ENCODE results near the gene ZC3H7B.

The ZC3H7B gene

GRCh38 chr22:41356430-41357028 lies 55.2 kb downstream of the ZC3H7B start:
- no peak for DNase-seq

DNA sequence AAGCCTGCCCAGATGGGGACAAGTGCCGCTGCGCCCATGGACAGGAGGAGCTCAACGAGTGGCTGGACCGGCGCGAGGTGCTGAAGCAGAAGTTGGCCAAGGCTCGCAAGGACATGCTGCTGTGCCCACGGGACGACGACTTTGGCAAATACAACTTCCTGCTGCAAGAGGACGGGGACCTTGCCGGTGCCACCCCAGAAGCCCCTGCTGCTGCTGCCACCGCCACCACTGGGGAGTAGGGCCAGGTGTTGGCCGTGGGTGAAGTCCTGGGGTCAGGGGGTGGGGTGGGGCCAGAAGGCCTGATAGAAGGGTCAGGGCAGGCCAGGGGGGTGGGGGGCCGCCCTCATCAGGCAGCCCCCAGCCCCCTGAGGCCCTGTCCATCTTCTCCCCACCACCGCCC lies 55.9 kb downstream of the ZC3H7B start:
- no peak for DNase-seq

DNA sequence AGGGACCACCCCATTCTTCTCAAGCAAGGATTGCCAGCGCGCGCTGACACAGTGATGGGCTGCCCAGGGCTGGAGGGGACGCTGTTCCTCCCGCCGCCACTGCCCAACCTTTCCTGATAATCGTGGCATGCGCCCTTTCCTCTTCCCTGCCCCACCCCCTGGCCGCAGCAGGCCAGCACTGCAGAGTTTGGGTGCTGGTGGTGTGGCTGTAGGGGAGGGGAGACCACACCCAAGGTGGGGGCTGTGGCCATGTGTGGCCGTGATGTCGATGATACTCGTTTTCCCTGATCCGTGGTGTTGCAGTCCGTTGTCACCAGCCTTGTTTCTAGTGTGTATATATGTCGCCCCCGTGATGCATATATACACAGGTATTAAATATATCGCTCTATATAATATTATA lies 57.6 kb downstream of the ZC3H7B start:
- no peak for DNase-seq

DNA sequence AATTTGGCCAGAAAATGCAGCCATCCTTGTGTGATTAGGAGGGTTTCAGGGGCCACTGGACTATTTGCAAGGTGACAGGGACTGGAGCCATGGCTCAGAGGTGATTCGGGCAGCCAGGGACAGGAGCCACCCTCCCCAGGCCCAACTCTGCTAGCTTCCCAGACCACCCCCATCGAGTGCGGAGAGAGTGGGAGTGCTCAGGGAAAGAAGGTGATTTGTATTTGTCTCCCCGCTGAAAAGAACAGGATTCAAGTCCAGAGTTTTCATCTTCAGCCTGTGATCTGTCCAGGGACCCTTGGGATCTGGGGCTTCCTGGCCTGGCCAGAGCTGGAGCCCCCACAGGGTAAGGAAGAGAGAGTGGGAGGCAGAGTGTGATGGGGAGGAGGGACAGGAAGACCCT lies 58.1 kb downstream of the ZC3H7B start:
- no peak for DNase-seq

DNA sequence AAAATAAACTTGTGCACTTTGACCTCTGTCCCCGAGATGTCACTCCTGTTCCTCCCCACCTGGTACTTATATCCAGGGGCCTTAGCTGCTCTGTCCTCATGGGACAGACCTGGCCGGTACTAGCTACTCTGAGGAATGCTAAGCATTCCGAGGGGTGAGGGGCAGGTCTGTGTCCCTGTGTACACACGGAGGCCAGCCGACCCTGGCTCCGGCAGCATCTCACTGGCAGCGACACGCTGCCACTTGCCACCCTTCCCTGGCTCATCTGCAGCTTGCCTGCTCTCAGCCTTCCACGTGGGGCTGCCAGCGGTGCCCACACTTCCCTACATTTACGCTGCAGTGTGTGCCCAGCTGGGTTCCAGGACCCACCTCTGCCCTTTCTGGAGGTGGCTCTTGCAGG lies 58.8 kb downstream of the ZC3H7B start:
- no peak for DNase-seq

GRCh38 chr22:41361716-41362310 lies 60.5 kb downstream of the ZC3H7B start:
- no peak for DNase-seq

DNA sequence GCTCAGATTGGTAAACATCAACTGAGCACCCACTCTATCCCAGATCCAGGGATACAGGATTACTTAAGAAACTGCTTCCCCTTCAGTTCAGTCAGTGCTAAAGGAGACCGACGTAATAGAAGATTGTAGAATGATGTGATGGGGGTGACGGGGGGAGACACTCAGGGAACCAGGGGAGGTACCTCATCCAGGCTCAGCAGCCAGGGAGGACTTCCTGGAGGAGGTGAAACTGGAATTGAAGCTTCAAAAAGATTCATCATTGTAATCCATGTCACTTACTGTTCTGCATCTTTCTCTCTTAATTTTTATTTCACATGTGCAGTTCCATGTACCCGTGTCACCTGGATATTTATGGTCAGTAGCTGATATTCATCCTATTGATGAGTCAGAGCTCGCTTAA lies 61.3 kb downstream of the ZC3H7B start:
- DNase-seq: no peak

DNA sequence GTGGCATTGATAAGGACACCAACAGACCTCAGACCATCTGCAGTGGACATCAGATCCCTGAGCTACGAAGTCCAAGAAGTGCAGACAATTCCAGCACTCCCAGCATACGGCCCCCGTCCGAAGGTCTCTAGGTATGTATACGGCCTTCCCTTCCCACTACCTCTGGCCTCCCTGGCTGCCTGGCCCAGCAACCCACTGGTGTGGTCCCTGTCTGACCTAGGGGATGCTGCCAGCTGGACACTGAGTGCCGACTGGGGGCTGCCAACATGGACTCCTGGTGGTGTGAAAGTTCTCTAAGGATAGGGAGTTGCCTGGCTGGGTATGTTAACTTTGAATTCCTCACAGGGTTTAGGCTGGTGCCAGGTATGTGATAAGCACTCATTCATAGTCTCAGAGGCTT lies 62.9 kb downstream of the ZC3H7B start:
- DNase-seq: no peak

DNA sequence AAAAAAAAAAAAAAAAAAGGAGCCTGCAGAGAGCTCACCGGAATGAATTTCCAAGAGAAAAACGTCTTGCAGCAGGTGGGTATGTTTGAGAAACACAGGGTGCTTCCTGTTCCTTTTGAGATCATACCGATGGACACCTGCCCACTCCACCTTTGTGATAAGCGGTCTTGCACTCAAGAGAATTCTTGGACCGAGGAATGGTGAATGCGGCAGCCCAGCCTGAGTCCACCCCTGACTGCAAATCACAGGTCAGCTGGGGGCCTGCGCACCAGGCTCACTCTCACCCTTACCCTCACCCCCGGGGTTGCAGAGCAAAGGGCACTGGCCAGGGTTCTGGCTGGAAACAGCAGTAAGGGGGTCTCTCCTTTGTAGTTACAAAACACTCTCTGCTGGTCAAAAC lies 63.6 kb downstream of the ZC3H7B start:
- no peak for DNase-seq

- DNase-seq: no peak
These were observed 64.1 kb downstream of the ZC3H7B start for GRCh38 chr22:41365425-41365824.

DNA sequence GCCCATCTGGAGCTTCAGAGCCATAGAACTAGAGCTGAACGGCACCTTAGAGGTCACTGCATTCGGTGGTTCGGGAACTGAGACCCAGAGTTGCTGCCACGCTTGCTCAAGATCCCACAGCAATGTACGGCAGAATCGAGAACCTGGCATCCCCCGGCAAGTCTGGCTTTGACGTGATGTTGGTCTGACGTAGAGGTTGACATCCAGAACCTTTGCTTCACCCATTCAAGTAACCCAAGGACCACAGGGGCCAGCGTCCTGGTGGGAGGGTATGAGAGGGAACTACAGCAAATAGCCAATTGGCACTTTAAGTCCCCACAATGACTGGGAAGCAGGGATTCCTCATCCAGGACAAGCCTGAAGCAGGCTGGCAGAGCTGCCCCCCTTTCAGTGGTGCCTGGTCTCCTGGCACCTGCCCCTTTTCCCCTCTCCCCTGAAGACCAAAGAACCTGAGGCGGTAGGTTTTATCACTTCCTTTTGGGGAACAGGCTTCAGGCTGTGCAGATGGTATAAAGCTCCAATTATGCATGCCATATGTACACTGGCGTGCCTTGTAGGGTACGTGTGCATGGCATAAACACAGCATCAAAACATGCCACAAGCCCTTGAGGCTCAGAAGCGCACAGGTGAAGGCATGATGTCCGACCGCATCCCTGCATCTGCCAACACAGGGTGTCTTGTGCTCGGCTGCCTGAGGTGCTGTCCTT lies 65.2 kb downstream of the ZC3H7B start:
- DNase-seq: peak in 1 of 2 experiments; percentile 47

DNA sequence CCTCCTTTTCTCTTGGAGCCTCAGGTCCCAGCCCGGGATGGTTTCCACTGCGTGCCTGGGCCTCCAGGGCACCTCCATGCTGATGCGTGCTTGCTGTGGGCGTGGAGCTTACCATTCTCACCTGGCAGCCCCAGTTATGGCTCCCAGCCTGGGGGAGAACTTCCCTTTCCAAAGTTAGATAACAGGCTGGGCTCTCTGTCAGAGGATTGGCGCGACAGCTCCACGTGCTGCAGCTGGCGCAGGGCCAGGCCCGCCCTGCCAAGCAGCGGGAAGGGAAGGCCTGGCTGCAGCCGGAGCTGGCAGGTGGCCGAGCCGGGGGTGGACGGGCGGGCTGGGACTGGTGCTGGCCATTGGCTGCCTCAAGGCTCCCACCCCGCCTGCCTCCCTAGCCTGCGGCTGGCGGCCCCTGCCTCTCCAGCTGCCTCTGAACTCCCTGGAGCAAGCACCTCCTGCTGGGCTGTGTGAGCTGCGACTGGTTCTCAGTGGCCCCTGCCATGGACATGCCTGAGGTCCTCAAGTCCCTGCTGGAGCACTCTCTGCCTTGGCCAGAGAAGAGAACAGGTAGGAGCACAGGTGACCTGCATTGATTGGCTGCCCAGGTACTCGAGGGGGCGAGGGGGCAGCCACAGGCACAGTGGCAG lies 65.8 kb downstream of the ZC3H7B start:
- peak; percentile 84 to 97 for DNase-seq

GRCh38 chr22:41367680-41368542 lies 66.6 kb downstream of the ZC3H7B start:
- no peak for DNase-seq

- peak in 1 of 2 experiments; percentile 31 for DNase-seq
These were observed 67.5 kb downstream of the ZC3H7B start for GRCh38 chr22:41368543-41369423.

DNA sequence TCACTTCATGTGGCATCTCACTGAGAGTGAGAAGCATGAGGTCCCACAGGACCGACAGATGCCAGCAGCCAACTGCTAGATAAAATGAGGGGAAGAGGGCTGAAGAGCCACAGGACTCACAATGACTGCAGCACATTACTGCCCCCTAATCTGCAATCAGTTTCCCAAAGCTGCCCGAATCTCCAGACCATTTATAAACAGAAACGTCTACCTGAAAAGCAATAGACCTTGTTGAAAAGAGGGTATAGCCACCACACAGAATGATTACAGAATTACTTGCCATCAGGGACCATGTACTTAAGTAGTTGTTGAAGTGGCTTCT lies 68.1 kb downstream of the ZC3H7B start:
- DNase-seq: peak in 1 of 2 experiments; percentile 14

DNA sequence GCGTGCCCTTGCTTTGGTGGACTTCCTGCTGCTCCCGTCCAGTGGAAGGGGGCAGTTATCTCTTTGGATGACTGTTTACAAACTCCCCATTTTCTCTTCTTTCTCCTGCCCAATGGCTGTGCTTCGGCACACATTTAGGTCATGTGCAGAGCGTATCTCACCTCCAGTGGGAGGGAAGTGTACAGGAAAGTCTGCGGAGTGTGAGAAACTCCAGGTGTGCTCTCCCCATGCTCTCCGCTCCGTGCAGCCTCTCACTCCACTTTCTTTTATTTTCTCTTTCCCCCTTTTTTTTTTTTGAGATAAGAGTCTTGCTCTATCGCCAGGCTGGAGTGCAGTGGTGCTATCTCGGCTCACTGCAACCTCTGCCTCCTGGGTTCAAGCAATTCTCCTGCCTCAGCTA lies 68.5 kb downstream of the ZC3H7B start:
- no peak for DNase-seq

- DNase-seq: no peak
These were observed 76.5 kb downstream of the ZC3H7B start for GRCh38 chr22:41377846-41378245.

GRCh38 chr22:41380993-41381328 lies 79.6 kb downstream of the ZC3H7B start:
- no peak for DNase-seq

DNA sequence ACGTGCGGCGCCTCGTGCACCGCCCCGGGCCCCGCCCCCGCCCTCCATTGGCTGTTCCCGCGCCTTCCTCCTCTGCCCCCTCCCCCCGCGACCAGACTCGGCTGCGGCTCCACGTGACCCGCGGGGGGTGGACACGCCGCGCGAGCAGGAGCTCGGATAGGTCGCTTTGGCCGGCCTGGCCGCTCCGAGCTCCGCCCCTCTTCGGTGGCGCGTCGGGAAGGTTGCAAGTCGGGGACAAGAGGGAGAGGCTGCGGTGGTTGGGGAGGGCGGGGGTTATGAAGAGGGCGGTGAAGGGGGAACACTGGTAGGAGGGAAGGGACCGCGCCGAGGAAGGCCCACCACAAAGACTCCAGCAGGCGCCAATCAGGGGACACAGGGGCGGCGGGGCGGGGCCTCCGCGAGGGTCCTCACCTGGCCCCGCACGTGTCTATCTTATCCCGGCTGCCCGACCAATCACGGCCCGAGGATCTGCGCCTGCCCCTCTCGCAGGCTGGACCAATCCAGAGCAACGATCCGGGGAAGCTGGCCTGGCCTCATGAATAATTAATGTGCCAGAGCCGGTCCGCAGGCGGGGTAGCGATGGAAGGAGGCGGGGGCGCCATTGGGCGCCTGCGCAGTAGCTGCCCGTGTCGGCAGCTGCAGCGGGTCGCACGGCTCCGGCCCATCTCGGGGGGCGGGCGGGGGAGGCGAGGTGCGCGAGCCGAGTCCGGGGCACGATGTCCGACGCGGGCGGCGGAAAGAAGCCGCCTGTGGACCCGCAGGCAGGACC lies 80.2 kb downstream of the ZC3H7B start, which contains the start of gene TEF:
Gene TEF (plus strand): TSS at position 614 of the 769 bp plus-strand sequence. CDS start 103 bp downstream, at position 717.
- peak; percentile 94 to 98 for DNase-seq

- peak in 1 of 2 experiments; percentile 65 for DNase-seq
These were observed 80.8 kb downstream of the ZC3H7B start for GRCh38 chr22:41382098-41382578.

GRCh38 chr22:41382610-41383009 lies 81.3 kb downstream of the ZC3H7B start:
- no peak for DNase-seq
